RKO (cell line): ENCODE data around the gene ANKRD23.
"Not testable (repeated sequence)": the region's sequence is repeated elsewhere in the genome, so short reads cannot be mapped to it uniquely, and the experiment has no call there.

Experiments used
- DNase-seq: peaks from one replicate; pipeline ENCODE4 v3.0.0-alpha.2; 2016; ENCODE audit warnings: low spot score

The ANKRD23 gene

GRCh38 chr2:96843538-96844268 is at the start of gene ANKRD23:
Gene ANKRD23, minus strand, starts transcription at chr2:96844021. Its CDS starts 29 bp downstream, at chr2:96843992.
- no peak for DNase-seq

- no peak for DNase-seq
Measured at GRCh38 chr2:96891591-96892333, 47.9 kb upstream of the ANKRD23 start.

GRCh38 chr2:96890726-96891385 is 47.0 kb upstream of the ANKRD23 start:
- no peak for DNase-seq

GRCh38 chr2:96890252-96890651 is 46.4 kb upstream of the ANKRD23 start:
- DNase-seq = no peak

- DNase-seq = not testable (repeated sequence)
Measured at GRCh38 chr2:96889502-96889901, 45.7 kb upstream of the ANKRD23 start.

- no peak for DNase-seq
Measured at GRCh38 chr2:96888072-96889011, 44.5 kb upstream of the ANKRD23 start.

- DNase-seq = no peak
Measured at GRCh38 chr2:96887493-96888012, 43.7 kb upstream of the ANKRD23 start.

- DNase-seq = no peak
Measured at GRCh38 chr2:96885432-96886347, 41.9 kb upstream of the ANKRD23 start.

- DNase-seq = no peak
Measured at GRCh38 chr2:96884299-96885094, 40.7 kb upstream of the ANKRD23 start.

GRCh38 chr2:96883306-96883705 is 39.5 kb upstream of the ANKRD23 start:
- no peak for DNase-seq

GRCh38 chr2:96882906-96883305 is 39.1 kb upstream of the ANKRD23 start:
- no peak for DNase-seq

- DNase-seq = no peak
Measured at GRCh38 chr2:96882230-96882629, 38.4 kb upstream of the ANKRD23 start.

GRCh38 chr2:96881349-96882195 is 37.8 kb upstream of the ANKRD23 start:
- DNase-seq = no peak

GRCh38 chr2:96880891-96881273 is 37.1 kb upstream of the ANKRD23 start:
- DNase-seq = no peak

- DNase-seq = no peak
Measured at GRCh38 chr2:96879545-96880040, 35.8 kb upstream of the ANKRD23 start.

GRCh38 chr2:96878796-96879544 is 35.1 kb upstream of the ANKRD23 start:
- DNase-seq = no peak

- DNase-seq = no peak
Measured at GRCh38 chr2:96878171-96878570, 34.4 kb upstream of the ANKRD23 start.

- DNase-seq = no peak
Measured at GRCh38 chr2:96877631-96878092, 33.8 kb upstream of the ANKRD23 start.
